ENCODE measurements around the gene SHKBP1. TPM values are rescaled to one million over a fixed set of nuclear protein-coding genes. Genes with fewer than 3 reads are reported as not detected.

SHKBP1 gene
- total RNA-seq, 1 donor from 2014 or later: 170 TPM

GRCh38 chr19:40584007-40584406 is 7.3 kb downstream of the SHKBP1 start:
- Mint-ChIP-seq H3K4me3 (ENCODE audit: unreplicated experiment) (no peak overlapping the region), H3K4me1 (ENCODE audit: low read depth, unreplicated experiment) (no peaks in the 10 kb centered on the region), H3K27me3 (ENCODE audit: unreplicated experiment) (peaks cover 6% of the 10 kb centered on the region), H3K27ac (ENCODE audit: unreplicated experiment) (no peak overlapping the region), H3K9me3 (ENCODE audit: unreplicated experiment) (peaks cover 12% of the 10 kb centered on the region), H3K36me3 (ENCODE audit: unreplicated experiment) (peaks cover 24% of the 10 kb centered on the region)
- peak; percentile 26 for TF ChIP-seq CTCF (IDR thresholded peaks at IDR 0.05; ENCODE audit: partially characterized antibody, unreplicated experiment)
- DNase-seq: no peak

DNA sequence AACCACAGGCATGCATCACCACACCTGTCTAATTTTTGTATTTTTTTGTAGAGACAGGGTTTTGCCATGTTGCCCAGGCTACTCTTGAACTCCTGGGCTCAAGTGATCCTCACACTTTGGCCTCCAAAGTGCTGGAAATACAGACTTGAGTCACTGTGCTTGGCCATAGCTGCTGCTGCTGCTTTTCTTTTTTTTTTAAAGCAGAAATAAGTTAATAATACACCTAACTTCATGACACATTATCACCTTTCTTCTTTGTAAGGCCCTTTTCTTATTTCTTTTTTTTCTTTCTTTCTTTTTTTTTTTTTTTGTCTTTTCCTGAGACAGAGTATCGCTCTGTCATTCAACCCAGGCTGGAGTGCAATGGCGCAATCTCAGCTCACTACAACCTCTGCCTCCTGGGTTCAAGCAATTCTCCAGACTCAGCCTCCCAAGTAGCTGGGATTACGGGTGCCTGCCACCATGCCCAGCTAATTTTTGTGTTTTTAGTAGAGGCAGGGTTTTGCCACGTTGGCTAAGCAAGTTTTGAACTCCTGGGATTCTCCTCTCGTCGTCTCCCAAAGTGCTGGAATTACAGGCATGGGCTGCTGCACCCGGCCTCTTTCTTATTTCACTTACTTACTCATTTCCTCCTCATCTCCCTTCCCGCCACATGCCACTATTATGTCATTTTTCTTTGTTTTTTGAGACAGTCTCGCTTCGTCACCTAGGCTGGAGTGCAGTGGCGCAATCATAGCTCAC is 8.7 kb downstream of the SHKBP1 start:
- peaks cover 24% of the 10 kb centered on the region for H3K36me3 Mint-ChIP-seq (ENCODE audit: unreplicated experiment)
- no peak for DNase-seq
- peaks cover 8% of the 10 kb centered on the region for H3K27me3 Mint-ChIP-seq (ENCODE audit: unreplicated experiment)
- H3K4me3 Mint-ChIP-seq (ENCODE audit: unreplicated experiment): no peak overlapping the region
- H3K27ac Mint-ChIP-seq (ENCODE audit: unreplicated experiment): no peak overlapping the region
- no peaks in the 10 kb centered on the region for H3K4me1 Mint-ChIP-seq (ENCODE audit: low read depth, unreplicated experiment)
- no peak for TF ChIP-seq CTCF (IDR thresholded peaks at IDR 0.05; ENCODE audit: partially characterized antibody, unreplicated experiment)
- peaks cover 13% of the 10 kb centered on the region for H3K9me3 Mint-ChIP-seq (ENCODE audit: unreplicated experiment)

DNA sequence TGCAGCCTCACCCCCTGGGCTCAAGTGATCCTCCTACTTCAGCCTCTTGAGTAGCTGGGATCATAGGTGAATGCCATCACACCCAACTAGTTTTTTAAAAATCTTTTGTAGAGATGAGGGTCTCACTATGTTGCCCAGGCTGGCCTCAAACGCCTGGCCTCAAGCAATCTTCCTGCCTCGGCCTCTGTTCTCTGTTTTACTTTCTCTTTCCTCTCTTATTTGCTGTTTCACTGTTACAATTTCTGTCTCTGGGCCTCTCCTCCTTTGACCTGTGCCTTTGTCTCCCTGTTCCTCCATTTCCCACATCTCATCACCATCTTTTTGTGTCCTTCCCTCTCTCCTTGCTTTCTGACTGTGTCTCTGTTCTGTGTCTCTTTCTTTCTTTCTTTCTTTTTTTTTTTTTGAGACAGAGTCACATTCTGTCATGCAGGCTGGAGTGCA is 9.3 kb downstream of the SHKBP1 start:
- DNase-seq: no peak
- Mint-ChIP-seq H3K4me1 (ENCODE audit: low read depth, unreplicated experiment) (no peaks in the 10 kb centered on the region), H3K36me3 (ENCODE audit: unreplicated experiment) (peaks cover 21% of the 10 kb centered on the region), H3K4me3 (ENCODE audit: unreplicated experiment) (no peak overlapping the region), H3K27me3 (ENCODE audit: unreplicated experiment) (peaks cover 6% of the 10 kb centered on the region), H3K9me3 (ENCODE audit: unreplicated experiment) (peaks cover 13% of the 10 kb centered on the region), H3K27ac (ENCODE audit: unreplicated experiment) (no peak overlapping the region)
- TF ChIP-seq CTCF (IDR thresholded peaks at IDR 0.05; ENCODE audit: partially characterized antibody, unreplicated experiment): no peak

DNA sequence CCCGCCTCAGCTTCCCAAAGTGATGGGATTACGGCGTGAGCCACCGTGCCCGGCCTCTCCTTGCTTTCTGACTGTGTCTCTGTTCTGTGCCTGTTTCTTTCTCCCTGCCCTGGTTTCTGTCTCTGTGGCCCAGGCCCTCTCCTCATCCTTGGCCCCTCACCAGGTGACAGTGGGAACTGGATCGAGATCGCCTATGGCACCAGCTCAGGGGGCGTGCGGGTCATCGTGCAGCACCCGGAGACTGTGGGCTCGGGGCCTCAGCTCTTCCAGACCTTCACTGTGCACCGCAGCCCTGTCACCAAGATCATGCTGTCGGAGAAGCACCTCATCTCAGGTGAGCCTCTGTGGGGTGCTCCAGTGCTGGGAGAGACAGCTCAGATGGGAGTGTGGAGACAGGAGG is 9.9 kb downstream of the SHKBP1 start:
- TF ChIP-seq CTCF (IDR thresholded peaks at IDR 0.05; ENCODE audit: partially characterized antibody, unreplicated experiment): no peak
- Mint-ChIP-seq H3K36me3 (ENCODE audit: unreplicated experiment) (peaks cover 19% of the 10 kb centered on the region), H3K4me3 (ENCODE audit: unreplicated experiment) (peak overlapping the region; percentile 42), H3K27me3 (ENCODE audit: unreplicated experiment) (peaks cover 5% of the 10 kb centered on the region), H3K4me1 (ENCODE audit: low read depth, unreplicated experiment) (no peaks in the 10 kb centered on the region), H3K27ac (ENCODE audit: unreplicated experiment) (no peak overlapping the region), H3K9me3 (ENCODE audit: unreplicated experiment) (peaks cover 13% of the 10 kb centered on the region)
- DNase-seq: no peak

DNA sequence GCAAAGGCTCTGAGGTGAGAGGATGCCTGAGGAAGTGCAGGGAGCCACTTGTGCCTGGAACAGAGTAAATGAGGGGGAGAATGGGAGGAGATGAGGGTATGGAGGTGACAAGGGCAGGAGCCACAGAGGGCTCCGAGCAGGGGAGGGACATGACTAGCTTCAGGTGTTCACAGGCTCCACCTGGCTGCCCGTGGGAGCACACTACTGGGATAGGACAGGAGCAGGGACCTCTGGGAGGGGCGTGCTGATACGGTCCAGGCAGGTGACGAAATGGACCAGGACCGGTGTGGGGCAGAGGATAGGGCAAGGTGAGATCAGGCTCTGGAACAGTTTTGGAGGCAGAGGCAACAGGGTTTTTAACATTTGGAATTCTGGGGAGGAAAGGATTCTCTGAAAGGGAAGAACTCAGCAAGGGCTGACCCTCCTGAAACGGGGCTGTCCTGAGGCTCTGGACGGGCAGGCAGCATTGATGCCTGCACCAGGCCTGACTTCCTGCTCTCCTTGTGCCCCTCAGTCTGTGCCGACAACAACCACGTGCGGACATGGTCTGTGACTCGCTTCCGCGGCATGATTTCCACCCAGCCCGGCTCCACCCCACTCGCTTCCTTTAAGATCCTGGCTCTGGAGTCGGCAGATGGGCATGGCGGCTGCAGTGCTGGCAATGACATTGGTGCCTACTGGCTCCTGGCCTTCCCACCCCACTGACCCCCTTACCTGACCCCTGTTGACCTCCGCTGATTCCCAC is 11.6 kb downstream of the SHKBP1 start:
- Mint-ChIP-seq H3K9me3 (ENCODE audit: unreplicated experiment) (peaks cover 14% of the 10 kb centered on the region), H3K4me1 (ENCODE audit: low read depth, unreplicated experiment) (no peaks in the 10 kb centered on the region), H3K4me3 (ENCODE audit: unreplicated experiment) (no peak overlapping the region)

More for the DNA sequence above, 11.6 kb downstream of the SHKBP1 start:
- Mint-ChIP-seq H3K27me3 (ENCODE audit: unreplicated experiment) (peaks cover 6% of the 10 kb centered on the region), H3K36me3 (ENCODE audit: unreplicated experiment) (peaks cover 19% of the 10 kb centered on the region), H3K27ac (ENCODE audit: unreplicated experiment) (peak overlapping the region; percentile 24)
- TF ChIP-seq CTCF (IDR thresholded peaks at IDR 0.05; ENCODE audit: partially characterized antibody, unreplicated experiment): no peak
- no peak for DNase-seq

All from glutamatergic neuron (in vitro differentiated cells).